GDM1 (cell line): ENCODE data around the gene TRIP6.
"Not testable (repeated sequence)": the region's sequence is repeated elsewhere in the genome, so short reads cannot be mapped to it uniquely, and the experiment has no call there.

Experiments used
- DNase-seq: peaks from one replicate; lab custom pipeline; 2025; lab: John Stamatoyannopoulos, UW

Gene TRIP6

DNA sequence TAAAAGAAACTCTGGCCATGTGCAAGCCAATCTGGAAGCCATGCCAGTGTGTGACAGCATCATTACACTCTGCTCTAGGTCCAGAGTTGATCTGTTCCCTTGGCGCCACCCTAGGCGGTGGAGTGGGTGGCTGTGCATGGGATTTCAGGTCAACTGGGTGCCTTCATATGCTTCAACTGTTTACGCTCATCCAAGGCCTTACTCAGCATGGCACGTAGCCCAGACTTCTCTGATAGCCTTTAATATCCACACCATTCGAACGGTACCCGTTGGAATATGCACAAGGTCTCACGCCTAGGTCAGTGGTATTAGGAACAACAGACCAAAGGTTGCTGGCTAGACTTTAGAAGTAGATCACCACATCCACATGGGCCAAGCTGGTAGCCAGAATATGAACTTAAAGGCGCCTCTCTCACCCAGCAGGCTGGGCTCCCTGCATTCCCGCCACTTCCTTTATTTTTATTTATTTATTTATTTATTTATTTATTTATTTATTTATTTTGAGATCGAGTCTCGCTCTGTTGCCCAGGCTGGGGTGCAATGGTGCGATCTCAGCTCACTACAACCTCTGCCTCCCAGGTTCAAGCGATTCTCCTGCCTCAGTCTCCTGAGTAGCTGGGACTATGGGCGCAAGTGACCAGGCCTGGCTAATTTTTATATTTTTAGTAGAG lies 47.2 kb downstream of the TRIP6 start:
- DNase-seq, result no peak

DNA sequence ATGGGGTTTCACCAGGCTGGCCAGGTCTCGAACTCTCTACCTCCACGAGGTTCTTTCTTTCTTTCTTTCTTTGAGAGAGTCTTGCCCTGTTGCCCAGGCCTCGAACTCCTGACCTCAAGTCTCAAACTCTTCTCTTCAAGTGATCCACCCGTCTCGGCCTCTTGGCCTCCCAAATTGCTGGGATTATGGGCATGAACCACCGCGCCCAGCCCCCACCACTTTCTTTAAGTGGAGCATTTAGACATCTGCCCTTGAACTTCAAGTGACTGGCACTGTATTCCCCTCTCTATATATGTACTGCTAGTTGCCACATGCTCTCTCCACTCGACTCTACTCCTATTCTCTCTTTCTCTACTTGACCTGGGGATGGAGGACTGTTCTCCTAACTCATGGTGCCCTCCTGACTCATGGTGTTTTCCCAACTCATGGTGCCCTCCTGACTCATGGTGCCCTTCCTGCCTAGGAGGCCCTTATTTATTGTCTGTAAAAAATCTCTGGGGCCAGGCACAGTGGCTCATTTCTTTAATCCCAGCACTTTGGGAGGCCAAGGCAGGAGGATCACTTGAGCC lies 47.8 kb downstream of the TRIP6 start:
- no peak for DNase-seq

DNA sequence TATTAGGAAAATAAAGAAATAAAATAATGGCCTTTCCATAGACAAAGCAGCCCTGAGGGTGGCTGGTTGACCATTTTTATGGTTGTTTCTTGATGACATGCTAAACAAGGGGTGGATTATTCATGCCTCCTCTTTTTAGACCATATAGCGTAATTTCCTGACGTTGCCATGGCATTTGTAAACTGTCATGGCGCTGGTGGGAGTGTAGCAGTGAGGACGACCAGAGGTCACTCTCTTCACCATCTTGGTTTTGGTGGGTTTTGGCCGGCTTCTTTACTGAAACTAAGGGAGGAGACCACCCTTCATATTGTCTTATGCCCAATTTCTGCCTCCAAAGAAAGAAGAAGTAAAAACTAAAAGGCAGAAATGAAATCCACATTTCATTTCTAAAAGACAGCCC lies 52.1 kb downstream of the TRIP6 start:
- not testable (repeated sequence) for DNase-seq

DNA sequence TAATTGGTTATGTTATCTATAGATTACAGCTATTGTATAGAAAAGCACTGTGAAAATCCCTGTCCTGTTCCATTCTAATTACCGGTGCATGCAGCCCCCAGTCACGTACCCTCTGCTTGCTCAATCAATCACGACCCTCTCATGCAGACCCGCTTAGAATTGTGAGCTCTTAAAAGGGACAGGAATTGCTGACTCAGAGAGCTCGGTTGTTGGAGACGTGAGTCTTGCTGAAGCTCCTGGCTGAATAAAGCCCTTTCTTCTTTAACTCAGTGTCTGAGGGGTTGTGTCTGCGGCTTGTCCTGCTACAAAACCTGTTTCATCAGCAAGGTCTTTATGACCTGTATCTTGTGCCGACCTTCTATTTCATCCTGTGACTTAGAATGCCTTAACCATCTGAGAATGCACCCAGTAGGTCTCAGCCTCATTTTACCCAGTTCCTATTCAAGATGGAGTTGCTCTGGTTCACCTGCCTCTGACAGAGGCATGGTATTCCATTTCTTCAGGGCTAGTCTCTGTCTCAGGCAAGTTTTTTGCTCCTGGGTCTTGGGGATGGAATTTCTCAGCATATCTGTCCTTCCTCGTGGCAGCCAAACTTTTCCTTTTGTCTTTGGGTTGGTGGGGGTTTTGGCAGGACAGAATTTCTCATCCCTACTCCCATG lies 52.7 kb downstream of the TRIP6 start:
- DNase-seq, result not testable (repeated sequence)

DNA sequence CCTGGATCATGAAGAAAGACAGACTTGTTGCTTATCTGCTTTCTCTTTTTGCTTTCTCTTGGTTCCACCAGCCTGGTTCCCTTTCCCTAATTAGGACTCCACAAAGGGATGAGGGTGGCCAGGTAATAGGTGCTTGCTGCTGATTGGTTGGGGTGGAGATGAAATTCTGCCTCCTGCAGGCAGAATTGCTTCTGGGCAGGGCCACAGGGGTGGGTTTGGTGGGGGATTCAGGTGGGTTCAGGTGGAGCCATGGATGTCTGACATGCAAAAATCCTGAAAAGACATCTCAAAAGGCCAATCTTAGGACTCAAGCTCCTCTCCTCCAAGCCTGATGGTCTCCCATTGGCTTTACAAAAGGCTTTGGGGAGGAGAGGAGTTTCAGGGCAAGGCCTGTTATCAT lies 53.9 kb downstream of the TRIP6 start:
- no peak for DNase-seq
